Lower leg skin (tissue), 4 donors: ENCODE data around the gene VAV2. TPM values are rescaled to one million over a fixed set of nuclear protein-coding genes. Genes with fewer than 3 reads are reported as not detected.

Source experiments
- DNase-seq, 2 donors: peaks; one replicate each; pipeline ENCODE4 v3.0.0-alpha.2; 2019; ENCODE audit warnings: low spot score in 2 of 2
- H3K4me3 ChIP-seq: fragments of 200-600 bp; sonication (generic); 2 replicates; pipeline ENCODE4 v1.5.1; 2017; ENCODE audit warnings: mild to moderate bottlenecking, low read depth; ENCODE audit not compliant: poor library complexity, severe bottlenecking
- CTCF ChIP-seq, 3 donors: fragments of 450-650 bp; IDR thresholded peaks; one replicate each; pipeline ENCODE4 v1.5.1; 2016; ENCODE audit warnings: antibody characterized with exemption in 3 of 3, mild to moderate bottlenecking in 3 of 3, moderate library complexity in 2 of 3
- POLR2A ChIP-seq, 2 donors: fragments of 450-650 bp; IDR thresholded peaks; one replicate each; pipeline ENCODE4 v1.6.1; 2016 to 2017; ENCODE audit warnings: antibody characterized with exemption in 2 of 2, mild to moderate bottlenecking in 1 of 2, moderate library complexity in 1 of 2
- WGBS, 2 donors: methylation state at CpG; one replicate each; pipeline ENCODE4 v1.1.5; 2018; 5-methylcytosine and 5-hydroxymethylcytosine counted together
- intact Hi-C: fragments of 100-400 bp; cut with DNase I; formaldehyde crosslinking; loops from one replicate; pipeline ENCODE4 v1.15.0; 2023; ENCODE audit warnings: low total_unique reads
- total RNA-seq, 4 donors: library from RNA; depleted of rRNA; stranded (reverse); fragments of >200 nt; gene quantifications; one replicate each; pipeline ENCODE4 v1.1.0, GENCODE V29; 2016

VAV2 gene
- total RNA-seq, 4 donors from 2014 or later: 6.8 to 9.1 (median 7.5) TPM

GRCh38 chr9:133930046-133930681 is 62.0 kb downstream of the VAV2 start:
- H3K4me3 ChIP-seq: no peak overlapping the region
- DNase-seq: no peak
- WGBS, 2 donors: 73 to 75% methylated on average over 20 of the region's 20 CpGs
- intact Hi-C loops: no loop called here
- TF ChIP-seq CTCF (IDR thresholded peaks at IDR 0.05) (no peak), POLR2A (IDR thresholded peaks at IDR 0.05) (no peak)

DNA sequence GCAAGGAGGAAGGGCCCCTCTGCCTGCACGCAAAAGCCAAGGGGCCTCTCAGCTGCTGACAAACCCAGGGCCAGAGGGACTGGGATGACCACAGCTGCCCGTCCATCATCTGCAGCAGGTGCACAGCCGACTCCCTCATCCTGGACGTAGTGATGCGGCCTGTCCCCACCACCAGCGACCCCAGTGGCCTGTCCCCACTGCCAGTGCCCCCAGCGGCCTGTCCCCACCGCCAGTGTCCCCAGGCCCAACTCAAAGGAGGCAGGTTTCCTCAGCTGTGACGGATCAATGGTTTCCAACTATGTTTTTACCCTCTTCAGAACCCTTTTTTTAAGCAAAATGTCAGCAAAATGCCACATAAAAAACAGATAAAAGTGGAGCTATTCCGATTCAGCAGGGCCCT is 62.5 kb downstream of the VAV2 start:
- intact Hi-C loops: no loop called here
- DNase-seq: no peak
- TF ChIP-seq POLR2A (IDR thresholded peaks at IDR 0.05) (no peak), CTCF (IDR thresholded peaks at IDR 0.05) (no peak)
- H3K4me3 ChIP-seq: no peak overlapping the region
- WGBS, 2 donors: 82 to 85% methylated on average over 10 of the region's 10 CpGs

- WGBS, 2 donors: 70 to 75% methylated on average over 14 of the region's 14 CpGs
- TF ChIP-seq POLR2A (IDR thresholded peaks at IDR 0.05): no peak
- TF ChIP-seq CTCF (IDR thresholded peaks at IDR 0.05): no peak
- H3K4me3 ChIP-seq: no peak overlapping the region
- intact Hi-C loops: no loop called here
- no peak for DNase-seq
Observed at GRCh38 chr9:133928248-133928764, 63.8 kb downstream of the VAV2 start.

DNA sequence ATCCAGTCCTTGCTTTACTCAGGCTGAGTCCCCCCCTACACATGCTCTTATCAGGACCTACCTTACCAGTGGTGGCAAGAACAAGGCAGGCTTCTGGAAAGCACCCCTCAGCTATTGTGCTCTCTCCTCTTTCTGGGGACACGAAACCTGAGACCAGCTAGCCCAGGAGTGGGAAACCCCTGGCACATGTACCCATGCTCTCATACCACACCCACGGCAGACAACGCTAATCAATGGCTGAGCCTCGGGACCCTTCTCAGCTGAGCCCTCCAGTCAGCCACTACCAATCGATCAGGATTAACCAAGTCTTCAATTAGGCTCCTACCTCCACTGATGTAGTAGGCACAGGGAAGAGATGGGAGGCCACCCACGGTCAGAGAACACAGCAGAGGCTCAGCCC is 65.1 kb downstream of the VAV2 start:
- H3K4me3 ChIP-seq: no peak overlapping the region
- intact Hi-C loops: no loop called here
- 53 to 68% methylated on average over 6 of the region's 6 CpGs for WGBS, 2 donors
- no peak for TF ChIP-seq POLR2A (IDR thresholded peaks at IDR 0.05)
- no peak for TF ChIP-seq CTCF (IDR thresholded peaks at IDR 0.05)
- DNase-seq: no peak

- 93 to 96% methylated on average over 9 of the region's 9 CpGs for WGBS, 2 donors
- intact Hi-C loops: no loop called here
- no peak for DNase-seq
- H3K4me3 ChIP-seq: no peak overlapping the region
- TF ChIP-seq CTCF (IDR thresholded peaks at IDR 0.05) (no peak), POLR2A (IDR thresholded peaks at IDR 0.05) (no peak)
Observed at GRCh38 chr9:133926165-133926856, 65.8 kb downstream of the VAV2 start.
